ENCODE results near the gene FHL5. TPM values are rescaled to one million over a fixed set of nuclear protein-coding genes. Genes with fewer than 3 reads are reported as not detected.

Gene FHL5
- total RNA-seq, 1 donor from 2014 or later: 21.4 TPM

GRCh38 chr6:96645106-96645505 lies 82.2 kb downstream of the FHL5 start:
- Histone ChIP-seq H3K27me3 (no peaks in the 10 kb centered on the region), H3K9me3 (no peaks in the 10 kb centered on the region), H3K36me3 (no peaks in the 10 kb centered on the region), H3K27ac (no peak overlapping the region), H3K4me1 (no peaks in the 10 kb centered on the region), H3K4me3 (no peak overlapping the region)
- intact Hi-C loops (cut with DNase I): no loop called here
- no peak for DNase-seq (ENCODE audit: extremely low spot score in 2 of 2)
- TF ChIP-seq POLR2AphosphoS5 (IDR thresholded peaks at IDR 0.05; ENCODE audit: insufficient read depth in 1 of 2, low read depth in 1 of 2) (no peak), POLR2A (IDR thresholded peaks at IDR 0.05) (no peak), CTCF (IDR thresholded peaks at IDR 0.05) (no peak)

- no peak for DNase-seq (ENCODE audit: extremely low spot score in 2 of 2)
- Histone ChIP-seq H3K4me3 (no peak overlapping the region), H3K27ac (no peak overlapping the region), H3K4me1 (no peaks in the 10 kb centered on the region), H3K36me3 (no peaks in the 10 kb centered on the region), H3K27me3 (no peaks in the 10 kb centered on the region), H3K9me3 (no peaks in the 10 kb centered on the region)
- no peak for TF ChIP-seq POLR2A (IDR thresholded peaks at IDR 0.05)
- no peak for TF ChIP-seq CTCF (IDR thresholded peaks at IDR 0.05)
- TF ChIP-seq POLR2AphosphoS5 (IDR thresholded peaks at IDR 0.05; ENCODE audit: insufficient read depth in 1 of 2, low read depth in 1 of 2): no peak
- intact Hi-C loops (cut with DNase I): no loop called here
Observed at GRCh38 chr6:96649926-96650325, 87.0 kb downstream of the FHL5 start.

- no peak overlapping the region for H3K4me3 ChIP-seq
- H3K27me3 ChIP-seq: no peaks in the 10 kb centered on the region
- intact Hi-C loops (cut with DNase I): no loop called here
- H3K27ac ChIP-seq: no peak overlapping the region
- no peak for TF ChIP-seq POLR2A (IDR thresholded peaks at IDR 0.05)
- no peaks in the 10 kb centered on the region for H3K9me3 ChIP-seq
- H3K36me3 ChIP-seq: no peaks in the 10 kb centered on the region
- no peak for DNase-seq (ENCODE audit: extremely low spot score in 2 of 2)
- H3K4me1 ChIP-seq: no peaks in the 10 kb centered on the region
Observed at GRCh38 chr6:96651816-96652215, 88.9 kb downstream of the FHL5 start.

- Histone ChIP-seq H3K4me1 (no peaks in the 10 kb centered on the region), H3K27ac (no peak overlapping the region), H3K36me3 (no peaks in the 10 kb centered on the region), H3K4me3 (no peak overlapping the region), H3K27me3 (no peaks in the 10 kb centered on the region), H3K9me3 (no peaks in the 10 kb centered on the region)
- intact Hi-C loops (cut with DNase I): no loop called here
- no peak for TF ChIP-seq CTCF (IDR thresholded peaks at IDR 0.05)
- no peak for TF ChIP-seq POLR2AphosphoS5 (IDR thresholded peaks at IDR 0.05; ENCODE audit: insufficient read depth in 1 of 2, low read depth in 1 of 2)
- TF ChIP-seq POLR2A (IDR thresholded peaks at IDR 0.05): no peak
- no peak for DNase-seq (ENCODE audit: extremely low spot score in 2 of 2)
Observed at GRCh38 chr6:96652552-96652951, 89.6 kb downstream of the FHL5 start.

DNA sequence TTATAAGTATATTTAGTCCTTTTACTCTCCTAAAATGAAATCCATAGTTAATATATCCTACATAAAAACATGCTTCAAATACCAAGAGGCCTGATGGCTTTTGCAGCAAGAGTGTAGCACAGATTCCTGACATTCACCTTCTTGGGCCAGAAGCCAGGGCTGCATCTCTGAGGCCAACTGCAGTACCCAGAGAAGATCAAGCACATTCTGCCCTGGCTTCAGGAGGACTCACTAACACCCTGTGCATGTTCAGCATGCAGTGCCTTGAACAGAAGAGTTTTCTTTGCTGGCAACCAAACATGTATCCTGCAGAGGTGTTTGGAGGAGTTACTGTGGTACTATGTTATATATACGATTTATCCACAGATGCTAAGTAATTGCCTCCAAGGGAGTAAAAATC lies 90.3 kb downstream of the FHL5 start:
- no peak for DNase-seq (ENCODE audit: extremely low spot score in 2 of 2)
- Histone ChIP-seq H3K36me3 (no peaks in the 10 kb centered on the region), H3K27ac (no peak overlapping the region), H3K9me3 (no peaks in the 10 kb centered on the region), H3K4me3 (no peak overlapping the region), H3K4me1 (no peaks in the 10 kb centered on the region), H3K27me3 (no peaks in the 10 kb centered on the region)
- TF ChIP-seq POLR2A (IDR thresholded peaks at IDR 0.05) (no peak), CTCF (IDR thresholded peaks at IDR 0.05) (no peak), POLR2AphosphoS5 (IDR thresholded peaks at IDR 0.05; ENCODE audit: insufficient read depth in 1 of 2, low read depth in 1 of 2) (no peak)
- intact Hi-C loops (cut with DNase I): no loop called here

- DNase-seq (ENCODE audit: extremely low spot score in 2 of 2): no peak
- H3K4me1 ChIP-seq: no peaks in the 10 kb centered on the region
- no peak overlapping the region for H3K27ac ChIP-seq
- TF ChIP-seq POLR2AphosphoS5 (IDR thresholded peaks at IDR 0.05; ENCODE audit: insufficient read depth in 1 of 2, low read depth in 1 of 2) (no peak), POLR2A (IDR thresholded peaks at IDR 0.05) (no peak), CTCF (IDR thresholded peaks at IDR 0.05) (no peak)
- H3K4me3 ChIP-seq: no peak overlapping the region
- no peaks in the 10 kb centered on the region for H3K36me3 ChIP-seq
- H3K9me3 ChIP-seq: no peaks in the 10 kb centered on the region
- H3K27me3 ChIP-seq: no peaks in the 10 kb centered on the region
- intact Hi-C loops (cut with DNase I): no loop called here
Observed at GRCh38 chr6:96656567-96656966, 93.6 kb downstream of the FHL5 start.

Measured in vagina (tissue), 2 donors.